Measurements from ENCODE around the gene SNRPB2. TPM values are rescaled to one million over a fixed set of nuclear protein-coding genes. Genes with fewer than 3 reads are reported as not detected.
A peak's percentile ranks its signal among the peaks of the same experiment; 100 is the strongest.

SNRPB2 gene
- total RNA-seq, 2 donors from 2014 or later: 75.9 to 89.2 TPM

DNA sequence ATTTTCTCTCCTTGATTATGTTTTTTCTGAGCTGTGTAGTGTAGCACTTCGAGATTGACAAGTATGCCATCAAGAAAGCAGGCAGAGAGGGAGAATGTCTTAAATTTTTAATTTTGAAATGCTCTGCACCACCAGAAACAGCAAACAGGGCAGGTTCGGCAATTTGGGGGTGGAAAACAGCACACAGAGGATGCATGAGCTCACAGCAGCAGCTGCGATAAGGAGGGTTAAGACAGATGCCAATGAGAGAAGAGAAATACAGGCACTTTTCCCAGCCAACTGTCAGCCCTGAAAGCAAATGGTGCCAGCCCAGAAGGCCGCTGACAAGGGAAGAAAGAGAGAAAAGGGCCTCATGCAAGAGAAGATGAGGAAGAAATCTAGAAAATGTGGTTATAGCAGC lies 15.1 kb upstream of the SNRPB2 start:
- WGBS, 2 experiments (ENCODE audit: insufficient coverage in 1 of 2, insufficient read length in 1 of 2): 84 to 85% methylated on average over 4 of the region's 4 CpGs
- H3K27ac Mint-ChIP-seq: no peak overlapping the region
- TF ChIP-seq, protein P1, sequence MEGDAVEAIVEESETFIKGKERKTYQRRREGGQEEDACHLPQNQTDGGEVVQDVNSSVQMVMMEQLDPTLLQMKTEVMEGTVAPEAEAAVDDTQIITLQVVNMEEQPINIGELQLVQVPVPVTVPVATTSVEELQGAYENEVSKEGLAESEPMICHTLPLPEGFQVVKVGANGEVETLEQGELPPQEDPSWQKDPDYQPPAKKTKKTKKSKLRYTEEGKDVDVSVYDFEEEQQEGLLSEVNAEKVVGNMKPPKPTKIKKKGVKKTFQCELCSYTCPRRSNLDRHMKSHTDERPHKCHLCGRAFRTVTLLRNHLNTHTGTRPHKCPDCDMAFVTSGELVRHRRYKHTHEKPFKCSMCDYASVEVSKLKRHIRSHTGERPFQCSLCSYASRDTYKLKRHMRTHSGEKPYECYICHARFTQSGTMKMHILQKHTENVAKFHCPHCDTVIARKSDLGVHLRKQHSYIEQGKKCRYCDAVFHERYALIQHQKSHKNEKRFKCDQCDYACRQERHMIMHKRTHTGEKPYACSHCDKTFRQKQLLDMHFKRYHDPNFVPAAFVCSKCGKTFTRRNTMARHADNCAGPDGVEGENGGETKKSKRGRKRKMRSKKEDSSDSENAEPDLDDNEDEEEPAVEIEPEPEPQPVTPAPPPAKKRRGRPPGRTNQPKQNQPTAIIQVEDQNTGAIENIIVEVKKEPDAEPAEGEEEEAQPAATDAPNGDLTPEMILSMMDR (conservative IDR thresholded peaks at IDR 0.05): no peak
- no peaks in the 10 kb centered on the region for H3K9me3 ChIP-seq (ENCODE audit: control insufficient read depth, low read length)
- no peak overlapping the region for H3K4me3 ChIP-seq (ENCODE audit: low read length)
- no peak for DNase-seq
- H3K27me3 Mint-ChIP-seq (ENCODE audit: insufficient read depth): no peaks in the 10 kb centered on the region
- no peaks in the 10 kb centered on the region for H3K9me3 Mint-ChIP-seq
- no peaks in the 10 kb centered on the region for H3K36me3 Mint-ChIP-seq (ENCODE audit: low read depth)
- H3K4me1 ChIP-seq (ENCODE audit: control insufficient read depth, insufficient read depth, low read length): no peaks in the 10 kb centered on the region
- H3K4me3 Mint-ChIP-seq: no peak overlapping the region
- H3K36me3 ChIP-seq (ENCODE audit: control insufficient read depth, insufficient read depth, low read length): no peaks in the 10 kb centered on the region
- H3K27ac ChIP-seq (ENCODE audit: low read depth, low read length): no peak overlapping the region
- H3K4me1 Mint-ChIP-seq: no peaks in the 10 kb centered on the region
- no peak overlapping the region for H3K9ac ChIP-seq (ENCODE audit: extremely low read depth, low read length, poor library complexity, severe bottlenecking)
- peaks cover 2% of the 10 kb centered on the region for H3K27me3 ChIP-seq (ENCODE audit: control insufficient read depth, insufficient read depth, low read length, poor library complexity, severe bottlenecking)

DNA sequence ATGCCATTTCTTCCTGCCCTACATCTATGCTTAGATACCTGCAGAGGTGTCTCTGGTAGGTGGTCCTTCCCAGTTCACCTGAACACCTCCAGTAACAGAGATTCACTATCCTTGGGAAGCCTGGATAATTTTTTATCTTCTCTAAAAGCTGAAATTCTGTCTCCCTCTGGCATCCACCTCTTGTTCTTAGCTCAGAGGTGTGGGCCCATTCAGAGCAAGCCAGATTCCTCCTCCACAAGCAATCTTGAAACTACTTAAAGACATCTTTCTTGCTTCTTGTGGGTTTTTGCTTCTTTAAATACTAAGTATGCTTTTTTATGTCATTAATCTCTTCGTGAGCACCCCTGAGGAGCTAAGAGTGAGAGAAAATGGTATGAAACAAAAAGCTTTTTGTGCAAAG lies 10.4 kb upstream of the SNRPB2 start:
- Histone ChIP-seq H3K27ac (ENCODE audit: low read depth, low read length) (no peak overlapping the region), H3K4me3 (ENCODE audit: low read length) (no peak overlapping the region), H3K9me3 (ENCODE audit: control insufficient read depth, low read length) (peaks cover under 1% of the 10 kb centered on the region), H3K9ac (ENCODE audit: extremely low read depth, low read length, poor library complexity, severe bottlenecking) (no peak overlapping the region), H3K27me3 (ENCODE audit: control insufficient read depth, insufficient read depth, low read length, poor library complexity, severe bottlenecking) (peaks cover 39% of the 10 kb centered on the region), H3K4me1 (ENCODE audit: control insufficient read depth, insufficient read depth, low read length) (no peaks in the 10 kb centered on the region), H3K36me3 (ENCODE audit: control insufficient read depth, insufficient read depth, low read length) (no peaks in the 10 kb centered on the region)
- Mint-ChIP-seq H3K4me1 (no peaks in the 10 kb centered on the region), H3K27me3 (ENCODE audit: insufficient read depth) (peaks cover 26% of the 10 kb centered on the region), H3K9me3 (no peaks in the 10 kb centered on the region), H3K36me3 (ENCODE audit: low read depth) (no peaks in the 10 kb centered on the region), H3K27ac (no peak overlapping the region), H3K4me3 (no peak overlapping the region)
- no peak for DNase-seq
- 86% methylated on average over 1 of the region's 1 CpG; no CpG with 5 or more reads in 1 of the 2 experiments for WGBS, 2 experiments (ENCODE audit: insufficient coverage in 1 of 2, insufficient read length in 1 of 2)
- TF ChIP-seq, protein P1 (conservative IDR thresholded peaks at IDR 0.05): no peak

DNA sequence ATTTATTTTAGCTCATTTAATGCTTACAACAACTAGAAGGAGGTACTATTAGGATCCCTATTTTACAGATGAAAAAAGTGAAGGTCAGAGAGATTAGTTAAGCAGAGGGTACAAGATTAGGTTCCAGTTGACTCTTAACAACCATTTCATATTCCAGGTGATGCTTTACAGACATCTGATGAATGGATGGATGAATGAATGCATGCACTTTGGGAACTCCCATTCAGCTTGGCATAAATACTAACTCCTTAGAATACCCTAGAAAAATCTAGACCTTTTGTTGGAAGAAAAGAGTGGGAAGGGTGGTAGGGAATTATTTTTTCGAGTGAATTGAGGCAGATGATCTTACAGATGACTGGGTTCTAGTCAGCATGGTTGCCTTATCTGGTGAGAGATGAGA lies 746 bp upstream of the SNRPB2 start:
- peak overlapping the region; percentile 100 for H3K27ac Mint-ChIP-seq
- peaks cover 10% of the 10 kb centered on the region for H3K9me3 Mint-ChIP-seq
- H3K9me3 ChIP-seq (ENCODE audit: control insufficient read depth, low read length): peaks cover 17% of the 10 kb centered on the region
- DNase-seq: no peak
- 91 to 92% methylated on average over 1 of the region's 1 CpG for WGBS, 2 experiments (ENCODE audit: insufficient coverage in 1 of 2, insufficient read length in 1 of 2)
- H3K36me3 Mint-ChIP-seq (ENCODE audit: low read depth): peaks cover 20% of the 10 kb centered on the region
- H3K4me3 ChIP-seq (ENCODE audit: low read length): peak overlapping the region; percentile 91
- H3K4me1 ChIP-seq (ENCODE audit: control insufficient read depth, insufficient read depth, low read length): peaks cover 6% of the 10 kb centered on the region
- H3K9ac ChIP-seq (ENCODE audit: extremely low read depth, low read length, poor library complexity, severe bottlenecking): no peak overlapping the region
- peaks cover 41% of the 10 kb centered on the region for H3K27me3 Mint-ChIP-seq (ENCODE audit: insufficient read depth)
- TF ChIP-seq, protein P1 (conservative IDR thresholded peaks at IDR 0.05): no peak
- peaks cover 26% of the 10 kb centered on the region for H3K36me3 ChIP-seq (ENCODE audit: control insufficient read depth, insufficient read depth, low read length)
- H3K4me3 Mint-ChIP-seq: peak overlapping the region; percentile 100
- no peak overlapping the region for H3K27ac ChIP-seq (ENCODE audit: low read depth, low read length)
- H3K27me3 ChIP-seq (ENCODE audit: control insufficient read depth, insufficient read depth, low read length, poor library complexity, severe bottlenecking): peaks cover 42% of the 10 kb centered on the region
- peaks cover 7% of the 10 kb centered on the region for H3K4me1 Mint-ChIP-seq

Measured in endodermal cell (in vitro differentiated cells).